Measurements from ENCODE around the gene VWC2L. TPM values are rescaled to one million over a fixed set of nuclear protein-coding genes. Genes with fewer than 3 reads are reported as not detected.

Gene VWC2L
- total and polyA plus RNA-seq, 2 donors (not counting 3 experiments of a cell fraction or from before 2014, with no cell fraction given), result not detected

- H3K27ac ChIP-seq (ENCODE audit: insufficient read depth, low read depth, low read length), result no peak overlapping the region
- FAIRE-seq (no peak), DNase-seq (ENCODE audit: low read depth, low spot score) (no peak)
- no peak overlapping the region for H3K9ac ChIP-seq (replicated peaks; ENCODE audit: extremely low read depth, insufficient read depth, low read length)
- dilution Hi-C loops (cut with MboI; ENCODE audit: extremely low pct_ligation_motif_present, low sequenced_read_pairs), result no loop called here
- no TSS peak for BruUV-seq (replicated peaks)
- POLR2A ChIA-PET, result no interaction called here
- H3K9me3 ChIP-seq (replicated peaks; ENCODE audit: control insufficient read depth, insufficient read depth, low read length), result no peaks in the 10 kb centered on the region
- no peaks in the 10 kb centered on the region for H3K27me3 ChIP-seq (ENCODE audit: control insufficient read depth in 2 of 2, insufficient read depth in 2 of 2, low read length in 2 of 2)
- TF ChIP-seq GATA2 (IDR thresholded peaks at IDR 0.05; ENCODE audit: insufficient read depth, insufficient read length, low read depth, low read length) (no peak), EZH2 (IDR thresholded peaks at IDR 0.05; ENCODE audit: borderline replicate concordance, low read depth, low read length, severe bottlenecking) (no peak), POLR2A (IDR thresholded peaks at IDR 0.05; ENCODE audit: low read depth, low read length) (no peak)
- no peak overlapping the region for H2AFZ ChIP-seq (ENCODE audit: low read depth, low read length)
- no peak overlapping the region for H3K4me3 ChIP-seq (replicated peaks in 1 of 3; ENCODE audit: insufficient read depth in 1 of 3, low read depth in 1 of 3, low read length in 3 of 3)
- H3K9me1 ChIP-seq (replicated peaks; ENCODE audit: control insufficient read depth, extremely low read depth, insufficient read depth, low read length), result no peaks in the 10 kb centered on the region
- CTCF ChIA-PET, result no interaction called here
- H3K79me2 ChIP-seq (ENCODE audit: control insufficient read depth, insufficient read depth, low read length), result no peaks in the 10 kb centered on the region
- no peaks in the 10 kb centered on the region for H3K36me3 ChIP-seq (ENCODE audit: control insufficient read depth in 2 of 2, extremely low read depth in 1 of 2, insufficient read depth in 2 of 2, low read length in 2 of 2)
- no peaks in the 10 kb centered on the region for H4K20me1 ChIP-seq (replicated peaks; ENCODE audit: control insufficient read depth, extremely low read depth, insufficient read depth, low read length)
- no peak overlapping the region for H3K4me2 ChIP-seq (ENCODE audit: insufficient read depth, low read length)
- H3K4me1 ChIP-seq (ENCODE audit: control insufficient read depth, extremely low read depth, insufficient read depth, low read length), result no peaks in the 10 kb centered on the region
- intact Hi-C loops (cut with micrococcal nuclease), result no loop called here
Observed at GRCh38 chr2:214471990-214472389, 61.1 kb downstream of the VWC2L start.

GRCh38 chr2:214477305-214477704, 66.5 kb downstream of the VWC2L start:
- Histone ChIP-seq H2AFZ (ENCODE audit: low read depth, low read length) (no peak overlapping the region), H3K9me1 (replicated peaks; ENCODE audit: control insufficient read depth, extremely low read depth, insufficient read depth, low read length) (no peaks in the 10 kb centered on the region), H3K4me2 (ENCODE audit: insufficient read depth, low read length) (no peak overlapping the region), H3K27me3 (ENCODE audit: control insufficient read depth in 2 of 2, insufficient read depth in 2 of 2, low read length in 2 of 2) (no peaks in the 10 kb centered on the region), H3K36me3 (ENCODE audit: control insufficient read depth in 2 of 2, extremely low read depth in 1 of 2, insufficient read depth in 2 of 2, low read length in 2 of 2) (no peaks in the 10 kb centered on the region), H3K79me2 (ENCODE audit: control insufficient read depth, insufficient read depth, low read length) (no peaks in the 10 kb centered on the region), H3K4me3 (replicated peaks in 1 of 3; ENCODE audit: insufficient read depth in 1 of 3, low read depth in 1 of 3, low read length in 3 of 3) (no peak overlapping the region), H3K27ac (ENCODE audit: insufficient read depth, low read depth, low read length) (no peak overlapping the region), H3K9ac (replicated peaks; ENCODE audit: extremely low read depth, insufficient read depth, low read length) (no peak overlapping the region), H3K9me3 (replicated peaks; ENCODE audit: control insufficient read depth, insufficient read depth, low read length) (no peaks in the 10 kb centered on the region), H4K20me1 (replicated peaks; ENCODE audit: control insufficient read depth, extremely low read depth, insufficient read depth, low read length) (no peaks in the 10 kb centered on the region), H3K4me1 (ENCODE audit: control insufficient read depth, extremely low read depth, insufficient read depth, low read length) (no peaks in the 10 kb centered on the region)
- dilution Hi-C loops (cut with MboI; ENCODE audit: extremely low pct_ligation_motif_present, low sequenced_read_pairs) (no loop called here), intact Hi-C loops (cut with micrococcal nuclease) (no loop called here)
- ChIA-PET POLR2A (no interaction called here), CTCF (no interaction called here)
- BruUV-seq (replicated peaks), result no TSS peak
- TF ChIP-seq EZH2 (IDR thresholded peaks at IDR 0.05; ENCODE audit: borderline replicate concordance, low read depth, low read length, severe bottlenecking) (no peak), MYC (IDR thresholded peaks at IDR 0.05; ENCODE audit: low read depth, low read length) (no peak), JUN (IDR thresholded peaks at IDR 0.05; ENCODE audit: borderline replicate concordance, insufficient read depth, insufficient read length, low read depth) (no peak), FOS (IDR thresholded peaks at IDR 0.05; ENCODE audit: borderline replicate concordance, insufficient read depth, low read length) (no peak), GATA2 (IDR thresholded peaks at IDR 0.05; ENCODE audit: insufficient read depth, insufficient read length, low read depth, low read length) (no peak), POLR2AphosphoS5 (IDR thresholded peaks at IDR 0.05; ENCODE audit: insufficient read depth, low read depth, low read length) (no peak), MAX (IDR thresholded peaks at IDR 0.05; ENCODE audit: insufficient read depth, insufficient read length) (no peak), POLR2A (IDR thresholded peaks at IDR 0.05; ENCODE audit: low read depth, low read length) (no peak)
- TF ChIP-seq, protein P1, sequence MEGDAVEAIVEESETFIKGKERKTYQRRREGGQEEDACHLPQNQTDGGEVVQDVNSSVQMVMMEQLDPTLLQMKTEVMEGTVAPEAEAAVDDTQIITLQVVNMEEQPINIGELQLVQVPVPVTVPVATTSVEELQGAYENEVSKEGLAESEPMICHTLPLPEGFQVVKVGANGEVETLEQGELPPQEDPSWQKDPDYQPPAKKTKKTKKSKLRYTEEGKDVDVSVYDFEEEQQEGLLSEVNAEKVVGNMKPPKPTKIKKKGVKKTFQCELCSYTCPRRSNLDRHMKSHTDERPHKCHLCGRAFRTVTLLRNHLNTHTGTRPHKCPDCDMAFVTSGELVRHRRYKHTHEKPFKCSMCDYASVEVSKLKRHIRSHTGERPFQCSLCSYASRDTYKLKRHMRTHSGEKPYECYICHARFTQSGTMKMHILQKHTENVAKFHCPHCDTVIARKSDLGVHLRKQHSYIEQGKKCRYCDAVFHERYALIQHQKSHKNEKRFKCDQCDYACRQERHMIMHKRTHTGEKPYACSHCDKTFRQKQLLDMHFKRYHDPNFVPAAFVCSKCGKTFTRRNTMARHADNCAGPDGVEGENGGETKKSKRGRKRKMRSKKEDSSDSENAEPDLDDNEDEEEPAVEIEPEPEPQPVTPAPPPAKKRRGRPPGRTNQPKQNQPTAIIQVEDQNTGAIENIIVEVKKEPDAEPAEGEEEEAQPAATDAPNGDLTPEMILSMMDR (IDR thresholded peaks at IDR 0.05; ENCODE audit: extremely low read depth in 1 of 2, insufficient read depth in 1 of 2, low read depth in 1 of 2, low read length in 2 of 2), result no peak
- no peak for DNase-seq (ENCODE audit: low read depth, low spot score)
- no peak for FAIRE-seq
